Measurements from ENCODE around the gene TSC22D1.
"Not testable (repeated sequence)": the region's sequence is repeated elsewhere in the genome, so short reads cannot be mapped to it uniquely, and the experiment has no call there.

The TSC22D1 gene

GRCh38 chr13:44575741-44576350 lies at the start of gene TSC22D1:
TSS of gene TSC22D1 (minus strand) at chr13:44576330. CDS start at chr13:44576074, 256 bp downstream.
- DNase-seq = no peak

GRCh38 chr13:44622708-44623107 lies 46.6 kb upstream of the TSC22D1 start:
- no peak for DNase-seq

- no peak for DNase-seq
Measured at GRCh38 chr13:44622261-44622660, 46.1 kb upstream of the TSC22D1 start.

- DNase-seq = no peak
Measured at GRCh38 chr13:44620057-44620456, 43.9 kb upstream of the TSC22D1 start.

- no peak for DNase-seq
Measured at GRCh38 chr13:44619651-44620050, 43.5 kb upstream of the TSC22D1 start.

GRCh38 chr13:44618326-44618725 lies 42.2 kb upstream of the TSC22D1 start:
- no peak for DNase-seq

- DNase-seq = no peak
Measured at GRCh38 chr13:44617648-44618047, 41.5 kb upstream of the TSC22D1 start.

- DNase-seq = no peak
Measured at GRCh38 chr13:44609137-44609536, 33.0 kb upstream of the TSC22D1 start.

- DNase-seq = no peak
Measured at GRCh38 chr13:44605721-44606120, 29.6 kb upstream of the TSC22D1 start.

GRCh38 chr13:44605275-44605674 lies 29.1 kb upstream of the TSC22D1 start:
- DNase-seq = no peak

GRCh38 chr13:44601586-44601985 lies 25.5 kb upstream of the TSC22D1 start:
- no peak for DNase-seq

GRCh38 chr13:44593861-44594592 lies 17.9 kb upstream of the TSC22D1 start:
- DNase-seq = not testable (repeated sequence)

GRCh38 chr13:44592216-44592847 lies 16.2 kb upstream of the TSC22D1 start:
- no peak for DNase-seq

- DNase-seq = no peak
Measured at GRCh38 chr13:44591316-44591715, 15.2 kb upstream of the TSC22D1 start.

GRCh38 chr13:44583137-44583536 lies 7.0 kb upstream of the TSC22D1 start:
- DNase-seq = no peak

- DNase-seq = no peak
Measured at GRCh38 chr13:44578067-44578400, 1.9 kb upstream of the TSC22D1 start.

GRCh38 chr13:44577236-44578066 lies 1.3 kb upstream of the TSC22D1 start:
- DNase-seq = peak; percentile 85

- no peak for DNase-seq
Measured at GRCh38 chr13:44576351-44577235, 463 bp upstream of the TSC22D1 start.

- no peak for DNase-seq
Measured at GRCh38 chr13:44575035-44575434, 1.1 kb downstream of the TSC22D1 start.

GRCh38 chr13:44574466-44574855 lies 1.7 kb downstream of the TSC22D1 start:
- no peak for DNase-seq

- no peak for DNase-seq
Measured at GRCh38 chr13:44573790-44574465, 2.2 kb downstream of the TSC22D1 start.

GRCh38 chr13:44573071-44573470 lies 3.1 kb downstream of the TSC22D1 start:
- DNase-seq = no peak
